Muscle of leg (tissue), 11 donors: ENCODE data around the gene NHSL2. TPM values are rescaled to one million over a fixed set of nuclear protein-coding genes. Genes with fewer than 3 reads are reported as not detected.

Experiments used
- DNase-seq: peaks from one replicate; pipeline ENCODE4 v3.0.0; 2013
- H3K27ac ChIP-seq: one replicate; pipeline ENCODE4 v1.5.1; 2013; ENCODE audit warnings: mild to moderate bottlenecking, low read length, control low read depth
- H3K27me3 ChIP-seq: one replicate; pipeline ENCODE4 v1.6.1; 2013; ENCODE audit warnings: low read length; ENCODE audit not compliant: control insufficient read depth, insufficient read depth
- H3K36me3 ChIP-seq: one replicate; pipeline ENCODE4 v1.6.1; 2013; ENCODE audit warnings: low read length; ENCODE audit not compliant: control insufficient read depth, insufficient read depth
- H3K4me1 ChIP-seq: one replicate; pipeline ENCODE4 v1.6.1; 2013; ENCODE audit warnings: low read length; ENCODE audit not compliant: control insufficient read depth, insufficient read depth
- H3K4me3 ChIP-seq: one replicate; pipeline ENCODE4 v1.5.1; 2013; ENCODE audit warnings: low read length, control low read depth
- H3K9me3 ChIP-seq: replicated peaks from 2 replicates; pipeline ENCODE4 v1.6.1; 2013; ENCODE audit warnings: low read depth, low read length; ENCODE audit not compliant: control insufficient read depth
- WGBS: methylation state at CpG from one replicate; pipeline ENCODE4 v1.1.5; 2013; ENCODE audit warnings: missing lambda C conversion rate; ENCODE audit not compliant: insufficient coverage; 5-methylcytosine and 5-hydroxymethylcytosine counted together
- polyA plus RNA-seq, 8 donors: library from polyadenylated mRNA; unstranded; fragments of 120-200 nt; gene quantifications; one replicate each; pipeline versions ENCODE4 v1.2.1 to v1.2.3, GENCODE V29; 2013; ENCODE audit warnings: inconsistent platforms in 1 of 8, low replicate concordance in 1 of 8; ENCODE audit not compliant: insufficient read length in 8 of 8, insufficient read depth in 1 of 8
- total RNA-seq: library from RNA; stranded (reverse); fragments of 120-200 nt; gene quantifications from one replicate; pipeline ENCODE4 v1.2.4, GENCODE V29; 2013

Gene NHSL2
- total and polyA plus RNA-seq, 9 donors, result 6.6 to 11.1 (median 8.3) TPM

DNA sequence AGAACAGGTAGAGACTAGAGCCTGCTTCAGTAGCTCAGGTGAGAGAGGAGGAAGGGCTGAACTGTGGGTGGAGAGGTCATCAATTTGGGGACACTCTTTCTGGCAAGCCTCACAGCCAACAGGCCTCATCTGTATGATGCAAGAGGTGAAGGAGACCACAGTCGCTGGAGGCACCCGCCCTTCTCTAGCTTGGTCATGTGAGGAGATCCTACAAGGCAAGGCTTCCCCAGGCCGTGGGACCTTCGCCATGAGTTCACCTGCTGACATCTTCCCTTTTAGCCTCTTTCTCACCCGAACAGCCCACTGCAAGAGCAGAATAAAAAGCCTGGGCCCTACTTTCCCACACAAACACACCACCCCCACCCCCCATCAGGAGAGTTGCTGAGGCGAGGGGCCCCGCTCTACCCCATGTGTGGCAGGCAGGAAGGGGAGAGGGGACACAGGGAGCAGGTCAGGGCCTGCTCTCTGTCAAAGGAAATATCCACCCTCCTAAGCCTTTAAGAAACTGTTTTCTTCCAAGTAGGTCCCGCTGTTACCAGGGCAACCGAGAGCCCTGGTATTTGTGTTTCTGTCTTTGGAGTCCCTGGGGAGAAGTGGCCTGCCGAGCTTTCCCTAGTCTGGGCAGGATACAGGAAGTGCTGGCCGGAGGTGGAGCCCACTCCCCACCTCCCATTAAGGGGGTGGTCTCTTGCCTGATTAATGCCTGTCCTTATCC lies 213.0 kb downstream of the NHSL2 start:
- DNase-seq, result peak; percentile 81
- WGBS, result 49% methylated on average over 5 of the region's 11 CpGs
- H3K4me1 ChIP-seq, result peaks cover 52% of the 10 kb centered on the region

GRCh38 chrX:72124540-72125201 lies 214.0 kb downstream of the NHSL2 start:
- Histone ChIP-seq H3K27ac (peak overlapping the region; percentile 74), H3K36me3 (no peaks in the 10 kb centered on the region), H3K4me3 (no peak overlapping the region), H3K4me1 (peaks cover 52% of the 10 kb centered on the region), H3K27me3 (peaks cover 66% of the 10 kb centered on the region), H3K9me3 (no peaks in the 10 kb centered on the region)
- 54% methylated on average over 6 of the region's 8 CpGs for WGBS
- DNase-seq, result no peak

More for the DNA sequence above, 213.0 kb downstream of the NHSL2 start:
- H3K36me3 ChIP-seq, result no peaks in the 10 kb centered on the region
- no peak overlapping the region for H3K4me3 ChIP-seq
- no peaks in the 10 kb centered on the region for H3K9me3 ChIP-seq
- H3K27me3 ChIP-seq, result peaks cover 57% of the 10 kb centered on the region
- peak overlapping the region; percentile 74 for H3K27ac ChIP-seq

DNA sequence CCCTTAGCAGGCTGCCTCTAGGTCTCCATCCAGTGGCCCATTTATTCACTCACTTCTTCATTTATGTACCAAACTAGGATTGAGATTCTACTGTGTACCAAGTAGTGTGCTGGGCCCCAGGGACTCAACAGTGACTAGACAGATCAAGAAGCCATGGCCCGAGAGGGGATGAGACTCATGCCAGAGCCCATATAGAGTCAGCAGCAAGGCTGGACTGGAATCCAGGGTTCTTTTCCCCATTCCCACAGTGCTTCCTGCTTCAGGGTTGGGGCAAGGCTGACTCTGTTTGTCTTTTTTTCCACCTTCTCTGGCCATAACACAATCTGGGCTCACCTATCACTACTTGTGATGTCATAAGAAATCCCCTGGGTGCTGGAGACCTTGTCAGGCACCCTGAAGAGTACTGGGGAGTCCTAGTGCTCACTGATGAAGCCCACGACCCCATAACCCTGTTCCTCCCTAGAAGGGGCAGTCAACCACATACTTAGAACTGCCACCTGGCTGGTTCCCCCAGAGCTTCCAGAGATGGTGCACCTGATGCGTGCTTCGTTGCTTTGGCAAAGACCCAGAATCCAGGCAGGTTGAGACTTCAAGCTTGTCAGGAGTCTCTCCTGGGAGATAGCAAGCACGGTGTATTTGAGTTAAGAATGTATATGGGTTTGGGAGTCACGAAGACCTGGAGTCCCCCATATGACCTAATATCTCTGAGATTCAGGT lies 214.8 kb downstream of the NHSL2 start:
- Histone ChIP-seq H3K9me3 (no peaks in the 10 kb centered on the region), H3K27ac (peak overlapping the region; percentile 77), H3K4me1 (peaks cover 52% of the 10 kb centered on the region)

DNA sequence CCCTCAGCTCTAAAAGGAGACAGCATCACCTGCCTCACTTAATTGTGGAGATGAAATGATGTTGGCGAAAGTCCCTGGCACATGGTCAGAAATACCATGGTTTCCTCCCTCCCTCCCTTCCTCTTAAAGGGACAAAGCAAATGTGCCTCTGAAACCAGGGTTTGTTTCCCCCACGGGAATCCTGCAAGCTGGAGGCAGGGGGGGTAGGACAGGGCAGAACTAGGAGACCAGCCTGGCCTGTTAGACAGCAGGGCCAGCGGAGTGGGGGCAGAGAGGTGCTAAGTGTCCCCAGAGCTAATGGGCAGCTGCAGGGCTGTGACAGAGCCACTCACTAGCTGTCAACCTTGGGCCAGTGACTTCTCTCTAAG lies 215.4 kb downstream of the NHSL2 start:
- 0% methylated on average over 1 of the region's 3 CpGs for WGBS
- peaks cover 52% of the 10 kb centered on the region for H3K4me1 ChIP-seq

More for the DNA sequence above, 214.8 kb downstream of the NHSL2 start:
- Histone ChIP-seq H3K27me3 (peaks cover 73% of the 10 kb centered on the region), H3K4me3 (no peak overlapping the region), H3K36me3 (no peaks in the 10 kb centered on the region)
- DNase-seq, result no peak
- 19% methylated on average over 2 of the region's 6 CpGs for WGBS

DNA sequence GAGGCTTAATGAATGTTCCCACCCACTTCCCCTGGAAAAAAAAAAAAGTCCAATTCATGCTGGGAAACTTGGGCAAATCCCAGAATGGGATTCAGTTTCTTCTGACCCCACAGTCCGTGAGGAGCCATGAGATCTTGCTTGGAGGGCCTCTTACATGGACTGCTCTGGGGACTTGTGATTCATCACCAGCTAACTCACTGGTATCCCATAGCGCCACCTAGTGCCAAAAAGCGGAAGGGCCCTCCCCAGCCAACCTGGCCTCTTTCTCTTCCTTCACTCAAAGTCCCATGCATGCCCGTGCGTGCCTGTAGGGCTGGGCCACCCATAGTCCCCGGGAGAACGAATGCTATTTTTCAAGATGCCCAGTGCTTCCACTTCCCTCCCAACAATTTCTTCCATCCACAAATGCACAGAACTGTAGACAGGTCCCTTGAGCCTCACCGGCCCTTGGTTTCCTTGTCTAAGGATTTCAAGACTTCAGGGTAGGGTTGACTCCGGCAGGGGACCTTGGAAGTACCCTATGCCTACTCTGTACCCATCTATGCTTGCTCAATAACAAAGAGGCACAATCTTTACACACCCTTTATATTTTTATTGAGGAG lies 216.0 kb downstream of the NHSL2 start:
- H3K27ac ChIP-seq, result peak overlapping the region; percentile 77
- peaks cover 73% of the 10 kb centered on the region for H3K27me3 ChIP-seq
- peak; percentile 95 for DNase-seq
- no peak overlapping the region for H3K4me3 ChIP-seq
- H3K36me3 ChIP-seq, result no peaks in the 10 kb centered on the region
- peaks cover 49% of the 10 kb centered on the region for H3K4me1 ChIP-seq
- WGBS, result 8% methylated on average over 7 of the region's 9 CpGs
- no peaks in the 10 kb centered on the region for H3K9me3 ChIP-seq

More for the DNA sequence above, 215.4 kb downstream of the NHSL2 start:
- H3K36me3 ChIP-seq, result no peaks in the 10 kb centered on the region
- peak; percentile 42 for DNase-seq
- H3K27me3 ChIP-seq, result peaks cover 75% of the 10 kb centered on the region
- H3K4me3 ChIP-seq, result no peak overlapping the region
- H3K9me3 ChIP-seq, result no peaks in the 10 kb centered on the region
- peak overlapping the region; percentile 77 for H3K27ac ChIP-seq

GRCh38 chrX:72127332-72127731 lies 216.7 kb downstream of the NHSL2 start:
- peak overlapping the region; percentile 51 for H3K27ac ChIP-seq
- no peak for DNase-seq
- no peak overlapping the region for H3K4me3 ChIP-seq
- H3K4me1 ChIP-seq, result peaks cover 52% of the 10 kb centered on the region
- no peaks in the 10 kb centered on the region for H3K36me3 ChIP-seq
- H3K27me3 ChIP-seq, result peaks cover 77% of the 10 kb centered on the region
- no CpG with 5 or more reads among the region's 3 CpGs for WGBS
- no peaks in the 10 kb centered on the region for H3K9me3 ChIP-seq

DNA sequence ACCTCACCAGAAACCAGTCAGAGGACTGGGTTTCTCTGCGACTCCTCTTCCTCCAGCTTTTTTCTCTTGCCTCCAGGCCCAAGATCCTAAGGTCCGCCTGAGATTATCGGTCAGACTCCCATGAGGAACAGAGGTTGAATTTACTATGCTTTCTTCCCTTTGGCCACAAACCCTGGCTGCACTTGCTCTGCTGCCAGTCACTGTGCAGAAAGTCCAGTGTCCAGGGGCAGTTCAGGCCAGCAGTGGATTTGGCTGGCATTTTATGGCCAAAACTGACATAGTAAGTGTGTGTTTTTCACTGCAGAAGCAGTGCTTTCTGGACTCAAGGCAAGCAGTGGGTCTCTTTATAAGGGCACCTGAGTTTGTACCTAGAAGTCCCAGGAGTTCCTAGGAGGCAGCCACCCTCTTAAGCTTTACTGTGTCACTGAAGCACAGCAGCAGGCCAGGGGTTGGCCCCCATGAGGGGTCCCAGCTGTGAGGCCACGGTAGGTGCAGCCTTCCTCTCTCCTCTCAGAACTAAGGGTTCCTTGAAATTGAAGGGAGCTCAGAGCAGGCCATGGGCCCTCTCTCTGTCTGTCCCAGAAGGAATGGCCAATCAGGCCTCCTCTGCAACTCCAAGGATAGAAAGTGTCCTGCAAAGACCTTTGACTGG lies 217.7 kb downstream of the NHSL2 start:
- Histone ChIP-seq H3K9me3 (no peaks in the 10 kb centered on the region), H3K4me3 (no peak overlapping the region), H3K27ac (no peak overlapping the region), H3K4me1 (peaks cover 51% of the 10 kb centered on the region), H3K36me3 (no peaks in the 10 kb centered on the region), H3K27me3 (peaks cover 81% of the 10 kb centered on the region)
- WGBS, result 60% methylated on average over 4 of the region's 4 CpGs
- DNase-seq, result no peak

- Histone ChIP-seq H3K36me3 (no peaks in the 10 kb centered on the region), H3K4me1 (peaks cover 45% of the 10 kb centered on the region), H3K9me3 (no peaks in the 10 kb centered on the region), H3K27me3 (peaks cover 78% of the 10 kb centered on the region), H3K4me3 (no peak overlapping the region), H3K27ac (no peak overlapping the region)
- DNase-seq, result no peak
- WGBS, result 28% methylated on average over 3 of the region's 6 CpGs
Measured at GRCh38 chrX:72128881-72129280, 218.2 kb downstream of the NHSL2 start.

DNA sequence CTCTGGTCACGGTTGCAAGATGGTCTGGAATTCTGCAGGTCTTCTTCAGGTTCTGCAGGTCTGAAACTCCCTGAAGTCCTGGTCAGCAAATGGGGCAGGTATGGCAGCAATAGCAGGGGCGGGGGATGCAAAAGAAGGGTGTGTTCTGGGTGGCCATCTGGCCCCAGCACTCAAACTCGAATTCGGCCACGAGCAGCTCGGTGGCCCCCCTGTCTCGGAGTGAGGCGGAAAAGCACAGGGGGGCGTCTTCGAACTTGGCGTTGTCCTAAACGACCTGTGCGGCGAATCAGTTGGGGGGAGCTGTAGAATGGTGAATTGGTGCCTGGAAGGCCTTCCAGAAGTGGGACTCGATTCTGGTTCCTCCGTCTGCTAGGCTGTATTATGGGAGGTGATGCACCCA lies 219.0 kb downstream of the NHSL2 start:
- H3K4me3 ChIP-seq, result no peak overlapping the region
- no peaks in the 10 kb centered on the region for H3K9me3 ChIP-seq
- no peak for DNase-seq
- H3K4me1 ChIP-seq, result peaks cover 37% of the 10 kb centered on the region
- peaks cover 2% of the 10 kb centered on the region for H3K36me3 ChIP-seq
- 90% methylated on average over 16 of the region's 16 CpGs for WGBS
- H3K27me3 ChIP-seq, result peaks cover 78% of the 10 kb centered on the region
- H3K27ac ChIP-seq, result no peak overlapping the region
